Kidney (tissue), 14 donors: ENCODE data around the gene RFESD. TPM values are rescaled to one million over a fixed set of nuclear protein-coding genes. Genes with fewer than 3 reads are reported as not detected.
"Not testable (repeated sequence)": the region's sequence is repeated elsewhere in the genome, so short reads cannot be mapped to it uniquely, and the experiment has no call there.

ENCODE experiments used
- DNase-seq, 5 donors: peaks; one replicate each; pipeline ENCODE4 v3.0.0-alpha.2; 2013 to 2020
- FAIRE-seq: peaks from 2 replicates; lab custom pipeline; 2012; peaks lifted over from hg19 to GRCh38; lab: Jason Lieb, UNC
- H3K27ac ChIP-seq, 2 donors: one replicate each; pipeline ENCODE4 v1.7.0; 2013; ENCODE audit warnings: low read depth in 2 of 2, low read length in 2 of 2, inconsistent platforms in 1 of 2
- H3K27me3 ChIP-seq: one replicate; pipeline ENCODE4 v1.7.1; 2013; ENCODE audit warnings: low read length, inconsistent platforms; ENCODE audit not compliant: control insufficient read depth, insufficient read depth
- H3K36me3 ChIP-seq, 3 donors: one replicate each; pipeline versions ENCODE4 v1.7.0 to v1.7.1; 2013; ENCODE audit warnings: low read length in 3 of 3, control low read depth in 1 of 3, inconsistent platforms in 1 of 3; ENCODE audit not compliant: insufficient read depth in 3 of 3, control insufficient read depth in 2 of 3
- H3K4me1 ChIP-seq, 3 donors: one replicate each; pipeline versions ENCODE4 v1.7.0 to v1.7.1; 2013; ENCODE audit warnings: low read length in 3 of 3, inconsistent platforms in 1 of 3, low read depth in 1 of 3; ENCODE audit not compliant: control insufficient read depth in 2 of 3, insufficient read depth in 2 of 3
- H3K4me3 ChIP-seq, 3 donors: one replicate each; pipeline versions ENCODE4 v1.7.0 to v1.8.1; 2013; ENCODE audit warnings: low read length in 3 of 3, control low read depth in 1 of 3, inconsistent platforms in 1 of 3
- H3K9ac ChIP-seq, 3 donors: one replicate each; pipeline versions ENCODE4 v1.7.0 to v1.7.1; 2013; ENCODE audit warnings: low read length in 3 of 3, control low read depth in 1 of 3, inconsistent platforms in 1 of 3
- H3K9me3 ChIP-seq, 3 donors: one replicate each; pipeline versions ENCODE4 v1.7.0 to v1.7.1; 2013; ENCODE audit warnings: low read length in 3 of 3, control low read depth in 1 of 3, inconsistent platforms in 1 of 3; ENCODE audit not compliant: control insufficient read depth in 2 of 3, insufficient read depth in 1 of 3
- intact Hi-C: fragments of 100-400 bp; cut with DNase I; formaldehyde crosslinking; loops from one replicate; pipeline ENCODE4 v1.11.1; 2022
- polyA plus RNA-seq: library from polyadenylated mRNA; stranded (reverse); fragments of 350-450 nt; fragmentation: Illumina TruSeq; extraction: RNeasy Lipid Tissue Mini Kit (QIAGEN cat#74804); gene quantifications from one replicate; pipeline ENCODE4 v1.2.3, GENCODE V29; 2014; ENCODE audit warnings: low read depth, low replicate concordance; ENCODE audit not compliant: insufficient read depth
- total RNA-seq: library from RNA; stranded (reverse); fragmentation: NEBNext Ultra II Directional; extraction: Animal tissue kit (Norgen Biotek cat#: 25700); gene quantifications from one replicate; pipeline ENCODE4 v1.2.1, GENCODE V29; 2021
- TF ChIP-seq, protein P1 (sequence below): IDR thresholded peaks from 3 replicates; pipeline ENCODE4 v1.5.1; 2012; ENCODE audit warnings: mild to moderate bottlenecking, moderate library complexity, borderline replicate concordance; ENCODE audit not compliant: insufficient read depth; ENCODE audit errors: extremely low read depth
- donor health status: control.
- donor health status: control.
- donor health status: control.
- donor health status: control.
- donor health status: control.
- donor health status: DM: yes; HTN: yes; CAD: no.
- donor health status: Normal renal cell carcinoma (clear cell type).

RFESD gene
- total and polyA plus RNA-seq, 2 donors from 2014 or later: 2.6 to 4.0 TPM

DNA sequence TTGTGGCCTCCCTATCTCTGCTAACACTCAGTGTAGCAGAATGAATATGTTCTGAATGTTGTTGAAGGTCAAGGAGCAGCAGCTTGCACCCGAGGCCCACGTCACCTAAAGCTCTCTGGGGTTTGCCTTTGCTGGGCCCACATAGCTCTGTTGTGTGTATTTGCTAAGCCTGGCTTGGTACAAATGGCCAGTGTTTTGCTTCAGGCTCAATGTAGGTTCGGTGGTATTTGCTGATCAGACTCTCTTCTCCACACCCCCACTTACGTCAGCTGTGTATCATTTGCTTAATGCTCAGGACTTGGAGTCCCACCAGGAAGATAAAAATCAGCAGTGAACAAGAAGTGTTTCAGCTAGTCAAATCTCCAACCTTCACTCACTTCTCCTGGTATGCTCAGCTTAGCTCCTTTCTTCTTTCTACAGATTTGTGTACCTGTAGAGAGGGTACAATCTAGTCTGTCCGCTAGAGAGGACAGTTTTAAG is 4.8 kb upstream of the RFESD start:
- DNase-seq: no peak
- TF ChIP-seq, protein P1, sequence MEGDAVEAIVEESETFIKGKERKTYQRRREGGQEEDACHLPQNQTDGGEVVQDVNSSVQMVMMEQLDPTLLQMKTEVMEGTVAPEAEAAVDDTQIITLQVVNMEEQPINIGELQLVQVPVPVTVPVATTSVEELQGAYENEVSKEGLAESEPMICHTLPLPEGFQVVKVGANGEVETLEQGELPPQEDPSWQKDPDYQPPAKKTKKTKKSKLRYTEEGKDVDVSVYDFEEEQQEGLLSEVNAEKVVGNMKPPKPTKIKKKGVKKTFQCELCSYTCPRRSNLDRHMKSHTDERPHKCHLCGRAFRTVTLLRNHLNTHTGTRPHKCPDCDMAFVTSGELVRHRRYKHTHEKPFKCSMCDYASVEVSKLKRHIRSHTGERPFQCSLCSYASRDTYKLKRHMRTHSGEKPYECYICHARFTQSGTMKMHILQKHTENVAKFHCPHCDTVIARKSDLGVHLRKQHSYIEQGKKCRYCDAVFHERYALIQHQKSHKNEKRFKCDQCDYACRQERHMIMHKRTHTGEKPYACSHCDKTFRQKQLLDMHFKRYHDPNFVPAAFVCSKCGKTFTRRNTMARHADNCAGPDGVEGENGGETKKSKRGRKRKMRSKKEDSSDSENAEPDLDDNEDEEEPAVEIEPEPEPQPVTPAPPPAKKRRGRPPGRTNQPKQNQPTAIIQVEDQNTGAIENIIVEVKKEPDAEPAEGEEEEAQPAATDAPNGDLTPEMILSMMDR: no peak
- intact Hi-C loops: loop anchor here (5.0 kb wide), 1 partner anchor 206 kb away; no protein-coding TSS in a partner anchor

DNA sequence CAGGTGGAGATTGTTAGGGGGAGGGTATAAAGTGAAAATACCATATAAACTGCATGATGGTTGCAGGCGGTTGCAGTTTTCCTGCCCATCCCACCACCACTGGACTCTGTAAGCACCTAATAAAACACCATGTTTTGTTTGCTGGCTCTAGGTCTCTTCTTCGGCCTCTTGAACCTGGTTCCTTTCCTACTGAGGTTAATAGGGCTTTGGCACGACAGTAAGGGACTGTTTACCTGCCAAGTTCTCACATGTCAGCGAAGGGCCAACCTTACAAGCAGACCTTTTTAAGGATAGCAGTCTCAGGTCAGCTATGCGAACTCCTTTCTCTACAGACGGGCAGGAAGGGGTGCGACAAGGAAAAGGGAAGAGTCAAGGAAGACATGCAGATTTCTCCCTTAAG is 3.4 kb upstream of the RFESD start:
- H3K36me3 ChIP-seq: no peaks in the 10 kb centered on the region
- H3K27me3 ChIP-seq: no peaks in the 10 kb centered on the region

More for the DNA sequence above, 4.8 kb upstream of the RFESD start:
- peaks cover 0 to 5% (median 0%) of the 10 kb centered on the region in 3 donors for H3K4me1 ChIP-seq
- no peaks in the 10 kb centered on the region for H3K9me3 ChIP-seq
- no peak for FAIRE-seq
- H3K4me3 ChIP-seq: no peak overlapping the region
- H3K9ac ChIP-seq: peak overlapping the region in 1 of 3 donors; percentile 35
- no peaks in the 10 kb centered on the region for H3K36me3 ChIP-seq
- H3K27ac ChIP-seq: peak overlapping the region; percentile 39 to 69
- no peaks in the 10 kb centered on the region for H3K27me3 ChIP-seq

DNA sequence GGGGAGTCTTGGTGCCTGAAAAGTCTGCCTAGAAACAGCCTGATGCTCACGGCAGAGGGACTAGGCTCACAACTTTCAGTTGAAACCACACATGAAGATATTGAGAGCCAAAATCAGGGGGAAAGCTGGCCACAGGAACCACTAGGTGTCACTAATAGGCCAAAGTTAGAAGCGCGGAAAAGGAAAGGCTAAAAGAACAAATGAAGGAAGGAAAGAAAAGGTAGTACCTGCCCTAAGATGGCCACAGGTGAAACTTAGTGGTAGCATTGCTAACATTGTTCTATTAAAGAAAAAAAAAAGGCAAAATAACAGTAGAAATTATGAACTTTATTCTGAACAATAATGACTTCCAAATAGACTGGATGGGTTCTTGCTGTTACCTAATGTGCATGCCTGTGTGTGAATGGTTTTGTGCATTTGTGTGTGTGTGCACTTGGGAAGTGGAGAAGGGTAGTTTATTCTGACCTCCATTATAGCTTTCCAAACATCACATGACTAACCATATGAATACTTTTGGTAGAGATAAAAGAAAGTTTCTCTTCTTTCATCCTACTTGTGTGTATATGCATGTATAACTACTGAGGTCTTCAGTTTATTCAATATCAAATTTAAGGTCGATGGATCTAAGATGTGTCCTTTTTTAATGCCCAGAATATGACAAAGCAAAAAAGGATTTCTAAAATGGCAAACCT is 2.1 kb upstream of the RFESD start:
- Histone ChIP-seq H3K27me3 (no peaks in the 10 kb centered on the region), H3K9ac (peak overlapping the region in 1 of 3 donors; percentile 29), H3K27ac (no peak overlapping the region), H3K36me3 (no peaks in the 10 kb centered on the region), H3K9me3 (no peaks in the 10 kb centered on the region), H3K4me3 (no peak overlapping the region), H3K4me1 (peaks cover 0 to 10% (median 8%) of the 10 kb centered on the region in 3 donors)
- peak in 4 of 5 donors; percentile 25 to 72 (median 60) for DNase-seq
- intact Hi-C loops: loop anchor here (5.0 kb wide), 1 partner anchor 203 kb away; no protein-coding TSS in a partner anchor
- FAIRE-seq: no peak
- TF ChIP-seq, protein P1: peak; percentile 84

More for the DNA sequence above, 3.4 kb upstream of the RFESD start:
- no peak overlapping the region for H3K27ac ChIP-seq
- FAIRE-seq: no peak
- H3K4me3 ChIP-seq: no peak overlapping the region
- H3K9me3 ChIP-seq: no peaks in the 10 kb centered on the region
- intact Hi-C loops: loop anchor here (5.0 kb wide), 1 partner anchor 204 kb away; no protein-coding TSS in a partner anchor
- H3K4me1 ChIP-seq: peaks cover 0 to 10% (median 8%) of the 10 kb centered on the region in 3 donors
- TF ChIP-seq, protein P1: no peak
- no peak overlapping the region for H3K9ac ChIP-seq
- no peak for DNase-seq

DNA sequence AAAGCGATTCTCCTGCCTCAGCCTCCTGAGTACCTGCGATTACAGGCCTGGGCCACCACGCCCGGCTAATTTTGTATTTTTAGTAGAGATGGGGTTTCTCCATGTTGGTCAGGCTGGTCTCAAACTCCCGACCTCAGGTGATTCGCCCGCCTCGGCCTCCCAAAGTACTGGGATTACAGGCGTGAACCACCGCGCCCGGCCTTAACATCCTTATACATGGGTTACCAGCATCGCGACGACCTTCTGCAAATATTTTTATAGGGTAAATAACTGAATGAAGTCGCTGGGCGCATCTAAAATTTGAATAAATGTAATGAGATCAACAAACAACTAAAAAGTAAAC is 380 bp upstream of the RFESD start:
- H3K9ac ChIP-seq, H3K36me3 ChIP-seq, H3K27me3 ChIP-seq, H3K9me3 ChIP-seq, FAIRE-seq, H3K4me1 ChIP-seq, intact Hi-C loops: not testable (repeated sequence)
- Histone ChIP-seq H3K4me3 (peak overlapping the region in 1 of 3 donors; percentile 71), H3K27ac (peak overlapping the region; percentile 89 to 95)
- DNase-seq: peak in 2 of 5 donors; percentile 48 to 79
